ENCODE data around the gene CPLX1.

- TF ChIP-seq POLR2A (IDR thresholded peaks at IDR 0.05; ENCODE audit: low read depth, low read length) (no peak), POLR2AphosphoS5 (IDR thresholded peaks at IDR 0.05; ENCODE audit: low read depth, low read length) (no peak)
These were observed 41.8 kb upstream of the CPLX1 start for GRCh38 chr4:867526-868250.

Measured in GM12891 (cell line).